Mucosa of rectum (tissue), 2 donors: Measurements from ENCODE around the gene NANOS3.

ENCODE experiments used
- H3K27ac ChIP-seq, 2 donors: one replicate each; pipeline ENCODE4 v1.7.0; 2013; ENCODE audit warnings: inconsistent platforms in 2 of 2, low read depth in 2 of 2, low read length in 2 of 2
- H3K27me3 ChIP-seq, 2 donors: one replicate each; pipeline ENCODE4 v1.7.0; 2013; ENCODE audit warnings: low read length in 2 of 2; ENCODE audit not compliant: control insufficient read depth in 2 of 2, insufficient read depth in 2 of 2
- H3K36me3 ChIP-seq, 2 donors: one replicate each; pipeline ENCODE4 v1.7.0; 2013; ENCODE audit warnings: low read length in 2 of 2; ENCODE audit not compliant: control insufficient read depth in 2 of 2, insufficient read depth in 2 of 2
- H3K4me1 ChIP-seq, 2 donors: one replicate each; pipeline ENCODE4 v1.7.0; 2013; ENCODE audit warnings: low read length in 2 of 2, mild to moderate bottlenecking in 1 of 2; ENCODE audit not compliant: control insufficient read depth in 2 of 2, insufficient read depth in 2 of 2
- H3K4me3 ChIP-seq, 2 donors: one replicate each; pipeline ENCODE4 v1.7.0; 2013; ENCODE audit warnings: low read length in 2 of 2
- H3K9ac ChIP-seq, 2 donors: one replicate each; pipeline ENCODE4 v1.7.0; 2013; ENCODE audit warnings: low read length in 2 of 2, low read depth in 1 of 2, mild to moderate bottlenecking in 1 of 2
- H3K9me3 ChIP-seq, 2 donors: one replicate each; pipeline ENCODE4 v1.7.0; 2013; ENCODE audit warnings: low read length in 2 of 2; ENCODE audit not compliant: control insufficient read depth in 2 of 2
- donor health status: healthy.
- donor health status: Normal muscosa, but diverticular disease.

NANOS3 gene

DNA sequence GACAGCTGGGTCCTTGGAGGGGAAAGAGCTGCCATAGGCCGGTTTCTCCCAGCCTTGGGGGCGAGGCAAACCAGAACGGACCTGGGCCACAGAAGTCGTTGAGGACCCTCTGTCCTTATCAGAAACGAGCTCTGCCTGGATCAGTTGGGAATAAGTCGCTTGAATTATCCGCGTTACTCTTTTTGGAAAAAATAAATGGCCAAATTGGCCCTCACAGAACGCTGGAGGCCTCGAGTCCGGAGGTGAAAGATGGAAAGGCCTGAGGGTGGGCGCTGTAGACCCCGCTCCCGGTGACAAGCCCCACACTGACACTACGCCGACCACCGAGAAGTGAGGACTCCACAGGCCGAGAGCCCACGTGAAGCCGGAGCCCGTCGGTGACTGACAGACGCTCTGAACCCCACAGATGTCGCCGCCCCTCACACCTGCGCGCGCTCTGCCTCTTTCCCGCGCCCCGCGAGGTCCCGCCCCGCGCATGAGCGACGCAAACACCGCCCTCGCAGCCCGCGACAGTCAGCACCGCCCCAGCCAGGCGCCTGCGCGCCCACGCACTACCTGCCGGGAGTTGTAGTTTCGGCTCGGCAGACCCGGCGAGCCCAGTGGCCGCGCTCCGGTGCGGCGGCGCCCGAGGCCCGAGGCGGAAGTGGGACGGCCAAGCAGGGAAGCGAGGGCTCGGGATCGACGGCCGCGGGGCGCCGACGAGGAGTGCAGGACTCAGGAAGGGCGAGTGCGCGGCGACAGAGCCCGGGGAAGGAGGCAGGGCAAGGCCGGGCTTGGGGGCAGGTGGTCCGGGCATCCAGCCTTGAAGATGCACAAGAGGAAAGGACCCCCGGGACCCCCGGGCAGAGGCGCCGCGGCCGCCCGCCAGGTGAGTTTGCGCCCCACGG lies 28.9 kb downstream of the NANOS3 start, which contains the start of the genes BRME1 and CC2D1A:
Gene BRME1, minus strand, starts transcription at position 484 of the 887 bp plus-strand sequence. CDS start 1,225 bp downstream, outside the sequence.
Gene CC2D1A, plus strand, starts transcription at position 568 of the 887 bp plus-strand sequence. Its CDS starts 241 bp downstream, at position 809.
- Histone ChIP-seq H3K36me3 (peaks cover 2 to 7% of the 10 kb centered on the region in 2 donors), H3K9me3 (no peaks in the 10 kb centered on the region), H3K27me3 (no peaks in the 10 kb centered on the region), H3K27ac (peak within 1 kb of the TSS; percentile 93 to 97), H3K9ac (peak within 1 kb of the TSS; percentile 72 to 93), H3K4me3 (peak within 1 kb of the TSS; percentile 73 to 96), H3K4me1 (peaks cover 15 to 22% of the 10 kb centered on the region in 2 donors)

DNA sequence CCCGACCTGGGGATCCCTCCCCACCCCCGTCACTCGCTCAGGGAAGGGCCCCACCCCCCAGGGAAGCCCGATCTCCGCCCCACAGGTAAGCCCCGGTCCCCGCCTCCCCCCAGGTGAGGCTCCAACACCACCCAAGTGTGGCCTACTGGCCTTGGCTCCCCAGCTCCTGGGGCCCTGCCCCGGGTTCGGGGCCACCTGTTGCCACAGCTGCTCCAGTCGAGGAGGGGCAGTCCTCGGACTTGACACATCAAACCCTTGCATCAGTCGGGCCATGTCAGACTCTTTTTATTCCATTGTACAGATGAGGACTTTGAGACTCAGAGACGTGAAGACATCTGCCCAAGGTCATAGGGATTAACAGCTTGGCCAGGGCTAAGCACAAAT lies 29.6 kb downstream of the NANOS3 start:
- Histone ChIP-seq H3K4me3 (peak overlapping the region; percentile 73 to 96), H3K36me3 (peaks cover 5 to 12% of the 10 kb centered on the region in 2 donors), H3K27ac (peak overlapping the region; percentile 93 to 97), H3K27me3 (no peaks in the 10 kb centered on the region), H3K9me3 (no peaks in the 10 kb centered on the region), H3K9ac (peak overlapping the region; percentile 72 to 93), H3K4me1 (peaks cover 15 to 22% of the 10 kb centered on the region in 2 donors)

DNA sequence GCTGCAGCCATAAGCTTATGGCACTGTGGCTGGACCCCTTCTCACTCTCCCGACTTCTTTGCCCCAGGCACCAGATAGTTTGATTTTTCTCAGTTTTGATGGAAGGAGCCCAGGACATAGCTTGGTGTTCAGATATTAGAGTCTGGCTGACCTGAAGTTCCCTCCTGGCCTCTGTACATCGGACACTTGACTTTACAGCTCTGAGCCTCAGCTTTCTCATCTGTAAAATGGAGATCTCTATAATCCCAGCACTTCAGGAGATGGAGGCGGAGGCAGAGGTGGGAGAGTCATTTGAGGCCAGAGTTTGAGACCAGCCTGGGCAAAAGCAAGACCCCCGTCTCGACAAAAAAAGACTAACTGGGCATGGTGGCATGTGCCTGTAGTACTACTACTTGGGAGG lies 30.0 kb downstream of the NANOS3 start:
- Histone ChIP-seq H3K4me1 (peaks cover 15 to 22% of the 10 kb centered on the region in 2 donors), H3K36me3 (peaks cover 5 to 12% of the 10 kb centered on the region in 2 donors), H3K9ac (peak overlapping the region; percentile 72 to 93), H3K4me3 (peak overlapping the region; percentile 73 to 96), H3K27ac (peak overlapping the region; percentile 93 to 97), H3K27me3 (no peaks in the 10 kb centered on the region), H3K9me3 (no peaks in the 10 kb centered on the region)

DNA sequence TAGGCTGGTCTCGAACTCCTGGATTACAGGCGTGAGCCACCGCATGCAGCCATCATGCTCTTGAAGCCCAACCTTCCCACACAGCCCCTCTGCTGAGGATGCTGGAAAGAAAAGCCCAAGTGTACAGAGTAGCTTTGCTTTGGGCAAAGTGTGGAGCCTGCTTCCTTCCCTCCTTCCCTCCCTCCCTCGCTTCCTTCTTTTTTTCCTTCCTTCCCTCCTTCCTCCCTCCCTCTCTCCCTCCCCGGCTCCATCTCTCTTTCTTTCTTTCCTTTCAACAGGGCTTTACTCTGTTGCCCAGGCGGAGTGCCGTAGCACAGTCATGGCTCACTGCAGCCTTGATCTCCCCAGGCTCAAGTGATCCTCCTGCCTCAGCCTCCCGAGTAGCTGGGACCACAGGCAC lies 31.7 kb downstream of the NANOS3 start:
- Histone ChIP-seq H3K9ac (no peak overlapping the region), H3K27me3 (no peaks in the 10 kb centered on the region), H3K27ac (peak overlapping the region in 1 of 2 donors; percentile 34), H3K4me1 (peaks cover 15 to 22% of the 10 kb centered on the region in 2 donors), H3K36me3 (peaks cover 18 to 27% of the 10 kb centered on the region in 2 donors), H3K4me3 (no peak overlapping the region), H3K9me3 (no peaks in the 10 kb centered on the region)

DNA sequence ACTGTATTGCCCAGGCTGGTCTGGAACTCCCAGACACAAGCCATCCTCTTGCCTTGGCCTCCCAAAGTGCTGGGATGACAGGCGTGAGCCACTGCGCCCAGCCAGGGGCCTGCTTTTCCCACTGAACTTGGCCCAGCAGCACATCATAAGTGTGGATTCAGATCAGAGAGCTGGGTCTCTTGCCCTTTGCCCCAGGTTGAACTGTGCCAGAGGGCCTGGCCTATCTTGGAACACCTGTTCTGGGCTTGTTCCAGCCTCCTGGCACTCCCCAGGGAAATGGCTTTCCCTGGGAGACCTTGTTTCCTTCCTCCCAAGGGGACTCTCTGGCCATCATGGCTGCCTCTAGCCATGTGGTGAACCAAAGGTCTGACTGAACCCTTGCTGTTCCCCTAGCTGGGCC lies 32.5 kb downstream of the NANOS3 start:
- Histone ChIP-seq H3K27me3 (no peaks in the 10 kb centered on the region), H3K9me3 (no peaks in the 10 kb centered on the region), H3K36me3 (peaks cover 18 to 28% of the 10 kb centered on the region in 2 donors), H3K27ac (peak overlapping the region in 1 of 2 donors; percentile 78), H3K9ac (no peak overlapping the region), H3K4me3 (no peak overlapping the region), H3K4me1 (peaks cover 15 to 22% of the 10 kb centered on the region in 2 donors)

DNA sequence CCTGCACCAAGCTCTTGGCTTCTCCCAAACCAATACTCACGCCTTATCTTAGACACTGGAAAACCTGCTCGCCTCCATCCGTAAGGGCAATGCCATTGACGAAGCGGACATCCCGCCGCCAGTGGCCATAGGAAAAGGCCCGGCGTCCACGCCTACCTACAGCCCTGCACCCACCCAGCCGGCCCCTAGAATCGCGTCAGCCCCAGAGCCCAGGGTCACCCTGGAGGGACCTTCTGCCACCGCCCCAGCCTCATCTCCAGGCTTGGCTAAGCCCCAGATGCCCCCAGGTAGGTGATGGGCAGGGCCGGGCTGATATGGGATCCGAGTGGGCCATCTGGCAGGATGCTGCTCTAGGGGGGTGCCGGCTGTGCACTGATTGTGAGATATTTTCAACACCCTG lies 36.4 kb downstream of the NANOS3 start:
- Histone ChIP-seq H3K4me3 (no peak overlapping the region), H3K36me3 (peaks cover 28 to 40% of the 10 kb centered on the region in 2 donors), H3K9me3 (no peaks in the 10 kb centered on the region), H3K4me1 (peaks cover 4 to 18% of the 10 kb centered on the region in 2 donors), H3K9ac (no peak overlapping the region), H3K27me3 (no peaks in the 10 kb centered on the region), H3K27ac (no peak overlapping the region)

DNA sequence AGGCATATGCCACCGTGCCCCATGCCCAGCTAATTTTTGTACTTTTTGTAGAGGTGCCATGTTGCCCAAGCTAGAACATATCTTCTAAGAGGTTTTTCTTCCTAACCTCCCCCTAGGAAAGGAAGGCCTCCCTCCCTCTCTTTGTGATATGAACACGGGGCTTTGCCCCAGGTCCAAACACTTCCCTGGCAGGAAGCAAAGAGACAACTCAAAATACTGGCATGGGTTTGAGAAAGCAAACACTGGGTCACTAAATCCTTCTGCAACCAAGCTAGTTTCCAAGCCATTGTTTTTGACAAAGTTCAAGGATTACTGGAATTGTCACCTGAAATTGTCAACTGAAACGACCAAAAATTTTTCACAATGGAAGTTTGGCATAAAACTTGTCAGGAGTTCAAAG lies 37.8 kb downstream of the NANOS3 start:
- Histone ChIP-seq H3K36me3 (peaks cover 36 to 54% of the 10 kb centered on the region in 2 donors), H3K9ac (no peak overlapping the region), H3K9me3 (no peaks in the 10 kb centered on the region), H3K27ac (no peak overlapping the region), H3K27me3 (no peaks in the 10 kb centered on the region), H3K4me3 (no peak overlapping the region), H3K4me1 (peaks cover 2 to 8% of the 10 kb centered on the region in 2 donors)

DNA sequence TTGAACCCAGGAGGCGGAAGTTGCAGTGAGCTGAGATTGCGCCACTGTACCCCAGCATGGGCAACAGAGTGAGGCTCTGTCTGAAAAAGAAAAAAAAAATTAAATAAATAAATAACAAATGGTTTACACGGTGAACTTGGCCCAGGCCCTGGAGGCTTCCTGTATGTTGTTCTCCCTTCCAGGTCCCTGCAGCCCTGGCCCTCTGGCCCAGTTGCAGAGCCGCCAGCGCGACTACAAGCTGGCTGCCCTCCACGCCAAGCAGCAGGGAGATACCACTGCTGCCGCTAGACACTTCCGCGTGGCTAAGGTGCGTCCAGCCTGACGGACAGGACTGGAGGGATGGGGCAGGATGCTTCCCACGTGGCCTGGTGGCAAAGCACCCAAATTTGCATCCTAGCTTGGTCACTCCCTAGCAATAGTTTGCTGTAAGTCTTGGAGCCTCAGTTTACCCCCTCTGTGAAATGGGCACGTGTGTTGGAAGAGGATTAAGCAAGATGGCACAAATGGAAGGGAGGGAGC lies 41.0 kb downstream of the NANOS3 start:
- peaks cover 47 to 61% of the 10 kb centered on the region in 2 donors for H3K36me3 ChIP-seq
- peaks cover 0 to 6% of the 10 kb centered on the region in 2 donors for H3K4me1 ChIP-seq
- H3K9me3 ChIP-seq, result peaks cover 0 to 3% of the 10 kb centered on the region in 2 donors
- H3K4me3 ChIP-seq, result no peak overlapping the region
- H3K9ac ChIP-seq, result no peak overlapping the region
- no peak overlapping the region for H3K27ac ChIP-seq
- H3K27me3 ChIP-seq, result no peaks in the 10 kb centered on the region

DNA sequence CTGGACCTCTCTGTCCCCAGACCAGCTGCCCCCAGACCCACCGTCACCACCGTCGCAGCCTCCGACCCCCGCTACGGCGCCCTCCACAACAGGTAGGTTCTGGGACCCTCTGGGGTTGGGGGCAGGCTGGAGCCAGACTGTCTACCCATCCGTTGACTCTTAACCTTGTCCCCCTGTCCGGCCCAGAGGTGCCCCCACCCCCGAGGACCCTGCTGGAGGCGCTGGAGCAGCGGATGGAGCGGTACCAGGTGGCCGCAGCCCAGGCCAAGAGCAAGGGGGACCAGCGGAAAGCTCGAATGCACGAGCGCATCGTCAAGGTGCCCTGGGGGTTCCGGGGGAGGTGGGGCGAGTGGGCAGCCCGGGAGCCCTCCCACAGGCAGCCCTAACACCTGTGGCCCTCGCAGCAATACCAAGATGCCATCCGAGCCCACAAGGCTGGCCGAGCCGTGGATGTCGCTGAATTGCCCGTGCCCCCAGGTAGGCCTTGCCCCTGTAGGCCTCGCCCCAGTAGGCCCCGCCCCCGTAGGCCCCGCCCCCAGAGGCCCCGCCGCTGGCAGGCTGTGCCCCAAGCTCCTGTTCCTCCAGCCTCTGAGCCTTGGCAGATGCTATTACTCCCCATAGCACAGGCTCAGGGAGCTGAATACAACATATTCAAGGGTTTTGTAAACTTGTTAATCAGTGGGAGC lies 41.9 kb downstream of the NANOS3 start:
- H3K36me3 ChIP-seq, result peaks cover 49 to 60% of the 10 kb centered on the region in 2 donors
- no peaks in the 10 kb centered on the region for H3K27me3 ChIP-seq
- no peak overlapping the region for H3K27ac ChIP-seq
- peaks cover 0 to 6% of the 10 kb centered on the region in 2 donors for H3K4me1 ChIP-seq
- H3K9me3 ChIP-seq, result peaks cover 0 to 3% of the 10 kb centered on the region in 2 donors
- H3K4me3 ChIP-seq, result no peak overlapping the region
- H3K9ac ChIP-seq, result no peak overlapping the region
